ENCODE data around the gene TBC1D10A.
"Not testable (repeated sequence)": the region's sequence is repeated elsewhere in the genome, so short reads cannot be mapped to it uniquely, and the experiment has no call there.

Gene TBC1D10A

GRCh38 chr22:30348404-30348803, 21.7 kb upstream of the TBC1D10A start:
- TF ChIP-seq CTCF (IDR thresholded peaks at IDR 0.05; ENCODE audit: control extremely low read depth, extremely low read depth, low read depth, missing control alignments): no peak
- POLR2A ChIA-PET: interaction anchor here (0.6 to 1.0 kb wide), 2 partner anchors 22 to 752 kb away, joined by 3 read pairs; partner anchors contain the start of gene TBC1D10A
- DNase-seq (ENCODE audit: extremely low spot score): no peak
- CTCF ChIA-PET: interaction anchor here (1.2 to 1.7 kb wide), 4 partner anchors 8 to 60 kb away, joined by 3 to 9 read pairs (median 4); partner anchors contain the start of genes CASTOR1, CCDC157 and SF3A1

GRCh38 chr22:30347255-30347892, 20.6 kb upstream of the TBC1D10A start:
- CTCF ChIA-PET: interaction anchor here (1.2 to 1.5 kb wide), 2 partner anchors 9 to 11 kb away, joined by 3 to 4 read pairs; partner anchors contain the start of genes CCDC157 and SF3A1
- TF ChIP-seq CTCF (IDR thresholded peaks at IDR 0.05; ENCODE audit: control extremely low read depth, extremely low read depth, low read depth, missing control alignments): no peak
- no peak for DNase-seq (ENCODE audit: extremely low spot score)
- POLR2A ChIA-PET: interaction anchor here (0.9 kb wide), 1 partner anchor 10 kb away, joined by 3 read pairs; no protein-coding TSS in a partner anchor

- TF ChIP-seq CTCF (IDR thresholded peaks at IDR 0.05; ENCODE audit: control extremely low read depth, extremely low read depth, low read depth, missing control alignments): no peak
- DNase-seq (ENCODE audit: extremely low spot score): no peak
- ChIA-PET POLR2A (no interaction called here), CTCF (interaction anchor here (1.3 kb wide), 1 partner anchor 57 kb away, joined by 3 read pairs; no protein-coding TSS in a partner anchor)
Measured at GRCh38 chr22:30344447-30345200, 17.9 kb upstream of the TBC1D10A start.

GRCh38 chr22:30340911-30341685, 14.4 kb upstream of the TBC1D10A start:
- POLR2A ChIA-PET: no interaction called here

GRCh38 chr22:30338802-30339201, 12.1 kb upstream of the TBC1D10A start:
- ChIA-PET CTCF (interaction anchor here (2.1 kb wide), 1 partner anchor 51 kb away, joined by 10 read pairs; no protein-coding TSS in a partner anchor), POLR2A (interaction anchor here (1.5 kb wide), 1 partner anchor 9 kb away, joined by 4 read pairs; no protein-coding TSS in a partner anchor)
- no peak for DNase-seq (ENCODE audit: extremely low spot score)
- TF ChIP-seq CTCF (IDR thresholded peaks at IDR 0.05; ENCODE audit: control extremely low read depth, extremely low read depth, low read depth, missing control alignments): no peak

More at GRCh38 chr22:30340911-30341685, 14.4 kb upstream of the TBC1D10A start:
- no peak for TF ChIP-seq CTCF (IDR thresholded peaks at IDR 0.05; ENCODE audit: control extremely low read depth, extremely low read depth, low read depth, missing control alignments)
- no peak for DNase-seq (ENCODE audit: extremely low spot score)
- CTCF ChIA-PET: interaction anchor here (2.1 kb wide), 1 partner anchor 54 kb away, joined by 12 read pairs; no protein-coding TSS in a partner anchor

GRCh38 chr22:30338341-30338740, 11.6 kb upstream of the TBC1D10A start:
- DNase-seq (ENCODE audit: extremely low spot score): not testable (repeated sequence)
- POLR2A ChIA-PET: interaction anchor here (0.8 to 1.5 kb wide), 2 partner anchors 8 to 18 kb away, joined by 3 to 4 read pairs; partner anchors contain the start of genes CCDC157 and SF3A1
- CTCF ChIA-PET: interaction anchor here (1.7 to 2.1 kb wide), 2 partner anchors 11 to 50 kb away, joined by 3 to 10 read pairs; no protein-coding TSS in a partner anchor

Measured in GM10248 (cell line).